SH-SY5Y (cell line): ENCODE data around the gene APOL1.

Source experiments
- GATA2 ChIP-seq: IDR thresholded peaks from 2 replicates; pipeline ENCODE4 v1.6.1; 2011; ENCODE audit warnings: mild to moderate bottlenecking, low read depth, low read length
- GATA3 ChIP-seq: IDR thresholded peaks from 2 replicates; pipeline ENCODE4 v1.6.1; 2011; ENCODE audit warnings: low read depth, mild to moderate bottlenecking, low read length, moderate library complexity

Gene APOL1

DNA sequence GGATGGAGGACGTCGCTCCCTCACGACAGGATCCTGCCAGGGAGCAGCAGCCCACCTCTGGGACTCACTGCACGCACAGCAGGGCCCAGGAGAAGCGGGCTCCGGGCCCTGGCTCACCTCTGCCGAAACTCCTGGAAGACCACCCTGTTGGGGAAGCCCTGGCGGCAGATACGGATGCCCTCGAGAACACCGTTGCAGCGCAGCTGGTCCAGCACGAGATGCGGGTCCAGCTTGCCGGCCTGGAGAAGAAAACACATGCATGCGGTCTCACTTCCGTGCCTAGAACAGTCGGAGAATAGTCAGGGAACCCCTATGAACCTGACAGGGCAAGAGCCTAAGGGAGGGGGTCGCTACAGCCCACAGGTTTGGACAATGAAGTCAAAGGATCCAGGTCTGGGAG is 52.9 kb downstream of the APOL1 start:
- TF ChIP-seq GATA2 (no peak), GATA3 (no peak)

DNA sequence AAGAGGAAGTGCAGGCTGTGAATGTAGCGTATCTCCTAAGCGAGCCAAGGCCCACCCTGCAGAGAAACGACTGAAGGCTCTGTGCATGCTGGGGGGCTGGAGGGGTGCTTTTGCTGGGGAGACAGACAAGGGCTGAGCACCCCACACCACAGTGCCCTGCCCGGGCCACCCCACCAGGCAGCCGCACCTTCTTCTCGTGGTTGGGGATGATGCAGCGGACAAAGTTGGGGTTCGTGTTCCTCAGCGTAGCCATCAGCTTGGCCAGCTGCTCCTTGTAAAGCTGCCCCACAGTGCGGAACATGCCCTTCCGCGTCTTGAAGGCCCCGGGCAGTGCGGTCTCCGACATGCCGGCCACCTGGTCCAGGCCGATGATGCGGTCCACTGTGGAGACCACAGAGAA is 53.3 kb downstream of the APOL1 start:
- TF ChIP-seq GATA2: no peak
- TF ChIP-seq GATA3: no peak

DNA sequence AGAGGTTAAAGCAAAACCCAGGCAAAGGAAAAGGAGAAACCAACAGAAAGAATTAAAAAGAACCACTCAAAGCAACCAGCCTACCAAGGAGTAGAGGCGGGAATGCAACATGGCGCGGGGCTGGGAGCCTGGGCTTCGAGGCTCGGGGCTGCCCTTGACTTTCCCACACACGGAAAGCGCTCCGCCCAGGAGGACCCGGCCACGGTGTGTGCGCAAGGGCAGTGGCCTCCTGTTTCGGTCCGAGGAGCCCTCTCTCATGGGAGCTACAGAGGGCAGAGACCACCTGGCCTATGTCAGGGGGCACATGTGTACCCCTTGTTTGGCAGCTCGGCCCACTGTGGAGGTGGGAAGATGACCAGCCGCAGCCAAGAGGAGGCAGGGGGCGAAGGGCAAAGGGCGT is 55.9 kb downstream of the APOL1 start:
- TF ChIP-seq GATA2 (no peak), GATA3 (no peak)

DNA sequence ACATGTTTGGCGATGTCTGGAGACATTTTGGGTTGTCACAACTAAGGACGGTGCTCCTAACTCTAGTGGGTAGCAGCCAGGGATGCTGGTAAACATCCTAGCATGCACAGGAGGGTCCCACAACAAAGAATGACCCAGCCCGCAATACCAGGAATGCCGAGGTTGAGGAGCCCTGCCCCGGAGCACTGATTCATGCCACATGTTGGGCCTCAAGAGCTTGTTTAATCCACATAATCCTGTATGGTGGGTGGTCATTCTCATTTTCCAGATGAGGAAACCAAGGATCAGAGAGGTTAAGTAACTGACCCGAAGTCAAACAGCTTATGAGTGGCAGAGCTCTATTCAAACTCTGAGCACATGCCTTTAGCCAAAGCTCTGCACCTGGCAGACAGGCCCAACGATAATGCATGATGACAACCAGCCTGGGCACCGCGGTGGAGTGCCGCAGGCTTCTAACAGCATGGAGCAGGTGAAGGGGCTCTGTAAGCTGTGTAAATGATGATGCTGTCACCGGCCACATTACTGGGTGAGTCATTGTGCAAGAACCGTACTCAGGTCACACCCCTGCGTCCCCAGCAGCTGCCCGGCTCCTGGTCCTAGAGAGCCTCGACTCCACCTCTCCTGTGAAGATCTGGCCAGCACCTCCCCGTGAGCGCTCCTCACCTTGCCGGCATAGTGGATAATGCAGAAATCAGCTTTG is 58.6 kb downstream of the APOL1 start:
- TF ChIP-seq GATA2: no peak
- TF ChIP-seq GATA3: no peak

DNA sequence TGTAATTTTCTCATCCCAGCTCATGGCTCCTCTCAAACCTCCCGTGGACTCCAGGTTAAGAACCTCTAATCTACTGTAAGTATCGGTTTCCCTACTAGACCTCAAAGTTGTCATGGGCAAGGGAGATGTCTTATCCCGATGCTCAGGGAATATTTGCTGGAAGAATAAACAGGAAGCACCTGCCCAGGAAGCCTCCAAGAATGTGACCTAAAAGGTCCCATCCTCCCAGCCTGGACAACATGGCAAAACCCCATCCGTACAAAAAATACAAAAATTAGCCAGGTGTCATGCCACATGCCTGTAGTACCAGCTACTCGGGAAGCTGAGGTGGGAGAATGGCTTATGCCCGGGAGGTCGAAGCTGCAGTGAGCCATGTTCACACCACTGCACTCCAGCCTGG is 62.4 kb downstream of the APOL1 start:
- TF ChIP-seq GATA3: no peak
- TF ChIP-seq GATA2: no peak

DNA sequence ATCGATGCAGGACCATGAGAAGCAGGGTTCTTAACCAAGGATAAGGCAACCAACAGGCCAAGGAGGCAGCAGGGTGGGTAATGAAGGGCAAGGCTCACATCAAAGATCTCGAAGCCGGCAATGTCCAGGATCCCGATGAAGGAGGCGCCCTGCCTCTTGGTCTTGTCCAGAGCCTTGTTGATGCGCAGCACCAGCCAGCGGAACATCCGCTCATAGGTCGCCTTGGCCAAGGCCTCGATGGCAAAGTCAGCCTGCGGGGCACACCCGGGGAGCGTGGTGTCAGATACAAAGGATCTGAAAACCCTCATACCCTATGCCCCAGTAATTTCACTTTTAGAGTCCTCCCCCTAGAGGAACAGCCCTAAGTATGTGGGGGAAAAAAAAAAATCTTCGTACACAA is 63.5 kb downstream of the APOL1 start:
- TF ChIP-seq GATA3 (no peak), GATA2 (no peak)
